Measurements from ENCODE around the gene KBTBD7. TPM values are rescaled to one million over a fixed set of nuclear protein-coding genes. Genes with fewer than 3 reads are reported as not detected.

Gene KBTBD7
- total RNA-seq, 1 donor from 2014 or later = 2.1 TPM

- no peak for TF ChIP-seq CTCF (IDR thresholded peaks at IDR 0.05)
- H3K9me3 ChIP-seq = no peaks in the 10 kb centered on the region
- no peaks in the 10 kb centered on the region for H3K27me3 ChIP-seq
- DNase-seq (ENCODE audit: low spot score in 2 of 2) = no peak
- H3K4me3 ChIP-seq = no peak overlapping the region
- no peaks in the 10 kb centered on the region for H3K36me3 ChIP-seq
- H3K4me1 ChIP-seq = peaks cover 0 to 8% of the 10 kb centered on the region in 2 donors
- no peak overlapping the region for H3K27ac ChIP-seq
- intact Hi-C loops (cut with DNase I) = loop anchor here (5.0 to 10.0 kb wide), 2 partner anchors 66 to 421 kb away; partner anchors contain the start of genes MRPS31 and MTRF1
Measured at GRCh38 chr13:41196011-41196410, 1.6 kb upstream of the KBTBD7 start.

GRCh38 chr13:41193469-41193868, 900 bp downstream of the KBTBD7 start:
- H3K27me3 ChIP-seq = no peaks in the 10 kb centered on the region
- no peak for TF ChIP-seq CTCF (IDR thresholded peaks at IDR 0.05)
- peak overlapping the region; percentile 70 to 94 for H3K4me3 ChIP-seq
- peaks cover 0 to 8% of the 10 kb centered on the region in 2 donors for H3K4me1 ChIP-seq
- H3K27ac ChIP-seq = peak overlapping the region in 1 of 2 donors; percentile 86
- intact Hi-C loops (cut with DNase I) = loop anchor here (5.0 to 10.0 kb wide), 3 partner anchors 126 to 419 kb away; partner anchors contain the start of gene MRPS31
- no peaks in the 10 kb centered on the region for H3K9me3 ChIP-seq
- no peak for DNase-seq (ENCODE audit: low spot score in 2 of 2)
- no peaks in the 10 kb centered on the region for H3K36me3 ChIP-seq

DNA sequence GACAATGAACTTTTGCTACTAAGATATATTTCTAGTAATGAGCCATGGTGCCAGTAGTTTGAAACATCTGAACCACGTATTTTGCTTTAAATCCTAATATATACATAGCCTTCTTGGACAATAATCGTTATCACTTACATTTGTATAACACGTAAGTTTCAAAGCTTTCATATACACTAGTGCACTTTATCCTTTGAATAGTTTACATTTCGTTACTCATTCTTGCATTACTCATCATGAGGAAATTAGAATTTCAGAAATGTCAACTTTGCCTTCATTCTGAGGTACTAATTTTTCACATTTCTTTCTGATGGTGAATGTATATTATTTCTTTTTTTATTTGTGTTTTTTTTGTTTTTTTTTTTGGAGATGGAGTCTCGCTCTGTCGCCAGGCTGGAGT, 5.8 kb downstream of the KBTBD7 start:
- Histone ChIP-seq H3K4me3 (no peak overlapping the region), H3K9me3 (no peaks in the 10 kb centered on the region), H3K27me3 (no peaks in the 10 kb centered on the region), H3K36me3 (no peaks in the 10 kb centered on the region), H3K4me1 (peaks cover 0 to 6% of the 10 kb centered on the region in 2 donors), H3K27ac (no peak overlapping the region)
- DNase-seq (ENCODE audit: low spot score in 2 of 2) = no peak
- no peak for TF ChIP-seq CTCF (IDR thresholded peaks at IDR 0.05)
- intact Hi-C loops (cut with DNase I) = no loop called here

DNA sequence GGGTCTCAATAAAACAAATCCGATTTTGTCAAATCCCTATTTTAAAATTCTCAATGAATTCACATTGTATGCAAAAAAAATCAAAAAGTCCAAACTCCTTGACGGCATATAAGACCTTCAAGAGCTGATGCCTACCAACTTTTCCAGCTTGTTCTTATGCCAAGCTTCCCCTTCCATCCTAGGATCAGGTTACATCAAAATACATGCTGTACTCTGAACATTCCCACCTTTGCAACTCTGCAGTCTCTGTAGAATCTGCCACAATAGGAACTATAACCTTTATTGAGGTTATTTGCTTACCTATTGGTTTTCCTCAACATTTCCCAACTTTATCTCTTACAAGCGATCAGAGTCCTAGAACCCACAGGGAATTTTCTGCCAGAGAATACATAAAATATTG, 7.9 kb downstream of the KBTBD7 start:
- Histone ChIP-seq H3K36me3 (no peaks in the 10 kb centered on the region), H3K4me1 (no peaks in the 10 kb centered on the region), H3K9me3 (no peaks in the 10 kb centered on the region), H3K4me3 (no peak overlapping the region), H3K27me3 (no peaks in the 10 kb centered on the region), H3K27ac (no peak overlapping the region)
- no peak for TF ChIP-seq CTCF (IDR thresholded peaks at IDR 0.05)
- intact Hi-C loops (cut with DNase I) = no loop called here
- no peak for DNase-seq (ENCODE audit: low spot score in 2 of 2)

DNA sequence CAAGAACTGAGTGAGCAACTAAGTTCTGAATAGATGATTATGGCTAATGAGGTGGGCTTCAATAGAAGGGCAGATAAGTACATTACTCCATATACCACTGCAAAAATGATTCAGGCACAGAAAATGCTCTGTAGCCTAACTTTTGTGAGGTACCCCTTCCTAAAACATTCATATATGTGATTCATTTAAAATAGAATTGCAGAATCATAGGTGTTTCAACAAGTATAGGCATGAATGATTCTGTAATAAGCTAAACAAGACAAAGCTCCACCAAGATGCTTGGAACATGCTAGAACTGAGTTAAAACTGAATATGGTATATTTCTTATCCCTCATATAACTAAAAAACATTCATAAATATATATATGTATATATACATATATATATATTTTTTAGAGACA, 12.1 kb downstream of the KBTBD7 start:
- no peaks in the 10 kb centered on the region for H3K4me1 ChIP-seq
- no peaks in the 10 kb centered on the region for H3K9me3 ChIP-seq
- no peak for DNase-seq (ENCODE audit: low spot score in 2 of 2)
- no peak overlapping the region for H3K4me3 ChIP-seq
- no peak for TF ChIP-seq CTCF (IDR thresholded peaks at IDR 0.05)
- H3K27me3 ChIP-seq = no peaks in the 10 kb centered on the region
- intact Hi-C loops (cut with DNase I) = no loop called here
- no peaks in the 10 kb centered on the region for H3K36me3 ChIP-seq
- no peak overlapping the region for H3K27ac ChIP-seq
